Ishikawa (cell line): Measurements from ENCODE around the gene EZR.

Experiments used
- MAX ChIP-seq: IDR thresholded peaks from 2 replicates; pipeline ENCODE4 v1.6.1; 2012
- RAD21 ChIP-seq: IDR thresholded peaks from 2 replicates; pipeline ENCODE4 v1.6.1; 2012; ENCODE audit warnings: low read depth

GRCh38 chr6:158752613-158753012, 66.6 kb downstream of the EZR start:
- TF ChIP-seq MAX (no peak), RAD21 (peak; percentile 71)
